Measurements from ENCODE around the gene UGT2B10.
A peak's percentile ranks its signal among the peaks of the same experiment; 100 is the strongest.

UGT2B10 gene

GRCh38 chr4:68865760-68866159, 50.0 kb downstream of the UGT2B10 start:
- DNase-seq (ENCODE audit: extremely low spot score), result no peak
- TF ChIP-seq NFRKB (IDR thresholded peaks at IDR 0.05) (no peak), TARDBP (IDR thresholded peaks at IDR 0.05) (no peak), FOXA1 (IDR thresholded peaks at IDR 0.05) (no peak), HDGF (IDR thresholded peaks at IDR 0.05; ENCODE audit: borderline replicate concordance) (no peak), ZNF384 (IDR thresholded peaks at IDR 0.05) (no peak), FOXM1 (IDR thresholded peaks at IDR 0.05; ENCODE audit: borderline replicate concordance) (no peak)
- POLR2A ChIA-PET, result no interaction called here
- CTCF ChIA-PET, result no interaction called here

- DNase-seq (ENCODE audit: extremely low spot score), result no peak
- ChIA-PET POLR2A (no interaction called here), CTCF (no interaction called here)
- TF ChIP-seq PKNOX1 (IDR thresholded peaks at IDR 0.05) (no peak), FOXK2 (IDR thresholded peaks at IDR 0.05) (no peak), LEF1 (IDR thresholded peaks at IDR 0.05; ENCODE audit: borderline replicate concordance) (no peak), CTBP1 (IDR thresholded peaks at IDR 0.05; ENCODE audit: borderline replicate concordance) (no peak), FOXA1 (IDR thresholded peaks at IDR 0.05) (no peak), SUZ12 (IDR thresholded peaks at IDR 0.05) (no peak), TARDBP (IDR thresholded peaks at IDR 0.05) (no peak), NFRKB (IDR thresholded peaks at IDR 0.05) (no peak), HDGF (IDR thresholded peaks at IDR 0.05; ENCODE audit: borderline replicate concordance) (no peak), ZNF384 (IDR thresholded peaks at IDR 0.05) (no peak), SP1 (IDR thresholded peaks at IDR 0.05) (no peak), L3MBTL2 (conservative IDR thresholded peaks at IDR 0.05) (no peak), BHLHE40 (IDR thresholded peaks at IDR 0.05; ENCODE audit: borderline replicate concordance) (no peak), FOXM1 (IDR thresholded peaks at IDR 0.05; ENCODE audit: borderline replicate concordance) (no peak), ARNT (IDR thresholded peaks at IDR 0.05) (no peak), ELF4 (IDR thresholded peaks at IDR 0.05) (no peak)
Observed at GRCh38 chr4:68869274-68869773, 53.5 kb downstream of the UGT2B10 start.

- CTCF ChIA-PET, result no interaction called here
- DNase-seq (ENCODE audit: extremely low spot score), result peak; percentile 7
- TF ChIP-seq SUZ12 (IDR thresholded peaks at IDR 0.05) (no peak), LEF1 (IDR thresholded peaks at IDR 0.05; ENCODE audit: borderline replicate concordance) (no peak), ELF4 (IDR thresholded peaks at IDR 0.05) (no peak), ARNT (IDR thresholded peaks at IDR 0.05) (no peak), BHLHE40 (IDR thresholded peaks at IDR 0.05; ENCODE audit: borderline replicate concordance) (no peak), PKNOX1 (IDR thresholded peaks at IDR 0.05) (no peak), FOXK2 (IDR thresholded peaks at IDR 0.05) (no peak), NFRKB (IDR thresholded peaks at IDR 0.05) (no peak), TARDBP (IDR thresholded peaks at IDR 0.05) (no peak), CTBP1 (IDR thresholded peaks at IDR 0.05; ENCODE audit: borderline replicate concordance) (no peak), FOXM1 (IDR thresholded peaks at IDR 0.05; ENCODE audit: borderline replicate concordance) (no peak), L3MBTL2 (conservative IDR thresholded peaks at IDR 0.05) (no peak), FOXA1 (IDR thresholded peaks at IDR 0.05) (no peak), HDGF (IDR thresholded peaks at IDR 0.05; ENCODE audit: borderline replicate concordance) (no peak), SP1 (IDR thresholded peaks at IDR 0.05) (no peak)
- POLR2A ChIA-PET, result no interaction called here
Observed at GRCh38 chr4:68871809-68872642, 56.2 kb downstream of the UGT2B10 start.

GRCh38 chr4:68872643-68873502, 57.1 kb downstream of the UGT2B10 start:
- no peak for DNase-seq (ENCODE audit: extremely low spot score)
- ChIA-PET POLR2A (interaction anchor here (0.6 kb wide), 1 partner anchor 14 kb away, joined by 3 read pairs; no protein-coding TSS in a partner anchor), CTCF (no interaction called here)
- TF ChIP-seq SP1 (IDR thresholded peaks at IDR 0.05), result no peak
- TF ChIP-seq PKNOX1 (IDR thresholded peaks at IDR 0.05), result no peak
- TF ChIP-seq L3MBTL2 (conservative IDR thresholded peaks at IDR 0.05), result no peak
- no peak for TF ChIP-seq BHLHE40 (IDR thresholded peaks at IDR 0.05; ENCODE audit: borderline replicate concordance)
- TF ChIP-seq ZNF384 (IDR thresholded peaks at IDR 0.05), result no peak
- TF ChIP-seq FOXK2 (IDR thresholded peaks at IDR 0.05), result no peak
- TF ChIP-seq HDGF (IDR thresholded peaks at IDR 0.05; ENCODE audit: borderline replicate concordance), result no peak
- no peak for TF ChIP-seq NFRKB (IDR thresholded peaks at IDR 0.05)
- no peak for TF ChIP-seq FOXA1 (IDR thresholded peaks at IDR 0.05)
- TF ChIP-seq CTBP1 (IDR thresholded peaks at IDR 0.05; ENCODE audit: borderline replicate concordance), result no peak
- TF ChIP-seq ARNT (IDR thresholded peaks at IDR 0.05), result no peak
- no peak for TF ChIP-seq LEF1 (IDR thresholded peaks at IDR 0.05; ENCODE audit: borderline replicate concordance)
- no peak for TF ChIP-seq FOXM1 (IDR thresholded peaks at IDR 0.05; ENCODE audit: borderline replicate concordance)
- no peak for TF ChIP-seq ELF4 (IDR thresholded peaks at IDR 0.05)
- no peak for TF ChIP-seq SUZ12 (IDR thresholded peaks at IDR 0.05)
- no peak for TF ChIP-seq TARDBP (IDR thresholded peaks at IDR 0.05)

GRCh38 chr4:68874507-68874906, 58.7 kb downstream of the UGT2B10 start:
- TF ChIP-seq CTBP1 (IDR thresholded peaks at IDR 0.05; ENCODE audit: borderline replicate concordance), result no peak
- no peak for TF ChIP-seq L3MBTL2 (conservative IDR thresholded peaks at IDR 0.05)
- ChIA-PET CTCF (no interaction called here), POLR2A (no interaction called here)
- no peak for DNase-seq (ENCODE audit: extremely low spot score)

Measured in HEK293T (cell line).